ENCODE data around the gene CD300A.
A peak's percentile ranks its signal among the peaks of the same experiment; 100 is the strongest.

The CD300A gene

DNA sequence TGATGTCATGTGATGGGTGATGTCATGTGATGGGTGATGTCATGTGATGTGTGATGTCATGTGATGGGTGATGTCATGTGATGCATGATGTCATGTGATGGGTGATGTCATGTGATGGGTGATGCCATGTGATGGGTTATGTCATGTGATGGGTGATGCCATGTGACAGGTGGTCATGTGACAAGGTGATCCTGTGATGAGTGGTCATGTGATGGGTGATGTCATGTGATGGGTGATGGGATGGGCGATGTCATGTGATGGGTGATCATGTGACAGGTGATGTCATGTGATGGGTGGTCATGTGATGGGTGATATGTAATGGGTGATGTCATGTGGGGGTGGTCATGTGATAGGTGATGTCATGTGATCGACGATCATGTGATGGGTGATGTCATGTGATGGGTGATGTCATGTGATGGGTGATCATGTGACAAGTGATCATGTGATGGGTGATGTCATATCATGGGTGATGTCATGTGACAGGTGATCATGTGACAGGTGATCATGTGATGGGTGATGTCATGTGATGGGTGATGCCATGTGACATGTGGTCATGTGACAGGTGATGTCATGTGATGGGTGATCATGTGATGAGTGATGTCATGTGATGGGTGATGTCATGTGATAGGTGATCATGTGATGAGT lies 47.7 kb downstream of the CD300A start (continued):
- TF ChIP-seq ZSCAN23 (tag by site-specific recombination; IDR thresholded peaks at IDR 0.05) (peak; percentile 100), ZNF48 (tag by site-specific recombination; IDR thresholded peaks at IDR 0.05) (no peak), ZNF658 (tag by site-specific recombination; IDR thresholded peaks at IDR 0.05) (peak; percentile 99), ZNF132 (tag by site-specific recombination; IDR thresholded peaks at IDR 0.05; ENCODE audit: borderline replicate concordance) (no peak), ZNF626 (tag by site-specific recombination; IDR thresholded peaks at IDR 0.05) (no peak), MYNN (tag by site-specific recombination; IDR thresholded peaks at IDR 0.05; ENCODE audit: borderline replicate concordance) (no peak; the same call in 1 of the 2 replicates), ZNF248 (tag by site-specific recombination; IDR thresholded peaks at IDR 0.05) (peak; percentile 87), FEZF1 (tag by site-specific recombination; IDR thresholded peaks at IDR 0.05) (peak; percentile 27), ZNF830 (tag by site-specific recombination; IDR thresholded peaks at IDR 0.05; ENCODE audit: low read depth) (no peak), ZNF114 (tag by site-specific recombination; IDR thresholded peaks at IDR 0.05) (peak; percentile 92; the same call in 1 of the 2 replicates), ZIC2 (tag by site-specific recombination; IDR thresholded peaks at IDR 0.05) (no peak), ZNF112 (tag by site-specific recombination; IDR thresholded peaks at IDR 0.05) (0 out of 2 replicates have a peak, but pooled peaks have one; percentile 6), GFI1B (tag by site-specific recombination; IDR thresholded peaks at IDR 0.05) (peak; percentile 78; the same call in 1 of the 2 replicates), ZNF157 (tag by site-specific recombination; IDR thresholded peaks at IDR 0.05) (peak; percentile 62), ZSCAN16 (tag by site-specific recombination; IDR thresholded peaks at IDR 0.05) (no peak), ZNF426 (tag by site-specific recombination; IDR thresholded peaks at IDR 0.05) (no peak), ZNF121 (tag by site-specific recombination; IDR thresholded peaks at IDR 0.05) (0 out of 2 replicates have a peak, but pooled peaks have one; percentile 8), ZNF416 (tag by site-specific recombination; IDR thresholded peaks at IDR 0.05) (peak; percentile 90), ZNF791 (tag by site-specific recombination; IDR thresholded peaks at IDR 0.05) (0 out of 2 replicates have a peak, but pooled peaks have one; percentile 12), ZNF423 (tag by site-specific recombination; IDR thresholded peaks at IDR 0.05) (no peak), ZNF670 (tag by site-specific recombination; IDR thresholded peaks at IDR 0.05; ENCODE audit: low read depth) (peak; percentile 93), ZBTB48 (tag by site-specific recombination; IDR thresholded peaks at IDR 0.05) (no peak; the same call in 1 of the 2 replicates), ZNF514 (tag by site-specific recombination; IDR thresholded peaks at IDR 0.05) (peak; percentile 96; the same call in 1 of the 2 replicates), ZNF837 (tag by site-specific recombination; IDR thresholded peaks at IDR 0.05) (peak; percentile 62; the same call in 1 of the 2 replicates), ZNF585B (tag by site-specific recombination; IDR thresholded peaks at IDR 0.05) (no peak), ZNF202 (tag by site-specific recombination; IDR thresholded peaks at IDR 0.05; ENCODE audit: borderline replicate concordance) (no peak)
- TF ChIP-seq, protein P1, sequence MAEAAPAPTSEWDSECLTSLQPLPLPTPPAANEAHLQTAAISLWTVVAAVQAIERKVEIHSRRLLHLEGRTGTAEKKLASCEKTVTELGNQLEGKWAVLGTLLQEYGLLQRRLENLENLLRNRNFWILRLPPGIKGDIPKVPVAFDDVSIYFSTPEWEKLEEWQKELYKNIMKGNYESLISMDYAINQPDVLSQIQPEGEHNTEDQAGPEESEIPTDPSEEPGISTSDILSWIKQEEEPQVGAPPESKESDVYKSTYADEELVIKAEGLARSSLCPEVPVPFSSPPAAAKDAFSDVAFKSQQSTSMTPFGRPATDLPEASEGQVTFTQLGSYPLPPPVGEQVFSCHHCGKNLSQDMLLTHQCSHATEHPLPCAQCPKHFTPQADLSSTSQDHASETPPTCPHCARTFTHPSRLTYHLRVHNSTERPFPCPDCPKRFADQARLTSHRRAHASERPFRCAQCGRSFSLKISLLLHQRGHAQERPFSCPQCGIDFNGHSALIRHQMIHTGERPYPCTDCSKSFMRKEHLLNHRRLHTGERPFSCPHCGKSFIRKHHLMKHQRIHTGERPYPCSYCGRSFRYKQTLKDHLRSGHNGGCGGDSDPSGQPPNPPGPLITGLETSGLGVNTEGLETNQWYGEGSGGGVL (tag by site-specific recombination; IDR thresholded peaks at IDR 0.05), result peak; percentile 66
- TF ChIP-seq, protein P2, sequence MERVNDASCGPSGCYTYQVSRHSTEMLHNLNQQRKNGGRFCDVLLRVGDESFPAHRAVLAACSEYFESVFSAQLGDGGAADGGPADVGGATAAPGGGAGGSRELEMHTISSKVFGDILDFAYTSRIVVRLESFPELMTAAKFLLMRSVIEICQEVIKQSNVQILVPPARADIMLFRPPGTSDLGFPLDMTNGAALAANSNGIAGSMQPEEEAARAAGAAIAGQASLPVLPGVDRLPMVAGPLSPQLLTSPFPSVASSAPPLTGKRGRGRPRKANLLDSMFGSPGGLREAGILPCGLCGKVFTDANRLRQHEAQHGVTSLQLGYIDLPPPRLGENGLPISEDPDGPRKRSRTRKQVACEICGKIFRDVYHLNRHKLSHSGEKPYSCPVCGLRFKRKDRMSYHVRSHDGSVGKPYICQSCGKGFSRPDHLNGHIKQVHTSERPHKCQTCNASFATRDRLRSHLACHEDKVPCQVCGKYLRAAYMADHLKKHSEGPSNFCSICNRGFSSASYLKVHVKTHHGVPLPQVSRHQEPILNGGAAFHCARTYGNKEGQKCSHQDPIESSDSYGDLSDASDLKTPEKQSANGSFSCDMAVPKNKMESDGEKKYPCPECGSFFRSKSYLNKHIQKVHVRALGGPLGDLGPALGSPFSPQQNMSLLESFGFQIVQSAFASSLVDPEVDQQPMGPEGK (tag by site-specific recombination; IDR thresholded peaks at IDR 0.05), result peak; percentile 71
- TF ChIP-seq, protein P3, sequence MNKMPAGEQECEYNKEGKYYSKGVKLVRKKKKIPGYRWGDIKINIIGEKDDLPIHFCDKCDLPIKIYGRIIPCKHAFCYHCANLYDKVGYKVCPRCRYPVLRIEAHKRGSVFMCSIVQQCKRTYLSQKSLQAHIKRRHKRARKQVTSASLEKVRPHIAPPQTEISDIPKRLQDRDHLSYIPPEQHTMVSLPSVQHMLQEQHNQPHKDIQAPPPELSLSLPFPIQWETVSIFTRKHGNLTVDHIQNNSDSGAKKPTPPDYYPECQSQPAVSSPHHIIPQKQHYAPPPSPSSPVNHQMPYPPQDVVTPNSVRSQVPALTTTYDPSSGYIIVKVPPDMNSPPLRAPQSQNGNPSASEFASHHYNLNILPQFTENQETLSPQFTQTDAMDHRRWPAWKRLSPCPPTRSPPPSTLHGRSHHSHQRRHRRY (tag by site-specific recombination; IDR thresholded peaks at IDR 0.05), result peak; percentile 35; the same call in 1 of the 2 replicates
- TF ChIP-seq, protein P4, sequence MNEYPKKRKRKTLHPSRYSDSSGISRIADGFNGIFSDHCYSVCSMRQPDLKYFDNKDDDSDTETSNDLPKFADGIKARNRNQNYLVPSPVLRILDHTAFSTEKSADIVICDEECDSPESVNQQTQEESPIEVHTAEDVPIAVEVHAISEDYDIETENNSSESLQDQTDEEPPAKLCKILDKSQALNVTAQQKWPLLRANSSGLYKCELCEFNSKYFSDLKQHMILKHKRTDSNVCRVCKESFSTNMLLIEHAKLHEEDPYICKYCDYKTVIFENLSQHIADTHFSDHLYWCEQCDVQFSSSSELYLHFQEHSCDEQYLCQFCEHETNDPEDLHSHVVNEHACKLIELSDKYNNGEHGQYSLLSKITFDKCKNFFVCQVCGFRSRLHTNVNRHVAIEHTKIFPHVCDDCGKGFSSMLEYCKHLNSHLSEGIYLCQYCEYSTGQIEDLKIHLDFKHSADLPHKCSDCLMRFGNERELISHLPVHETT (tag by site-specific recombination; IDR thresholded peaks at IDR 0.05), result peak; percentile 100
- TF ChIP-seq, protein P5, sequence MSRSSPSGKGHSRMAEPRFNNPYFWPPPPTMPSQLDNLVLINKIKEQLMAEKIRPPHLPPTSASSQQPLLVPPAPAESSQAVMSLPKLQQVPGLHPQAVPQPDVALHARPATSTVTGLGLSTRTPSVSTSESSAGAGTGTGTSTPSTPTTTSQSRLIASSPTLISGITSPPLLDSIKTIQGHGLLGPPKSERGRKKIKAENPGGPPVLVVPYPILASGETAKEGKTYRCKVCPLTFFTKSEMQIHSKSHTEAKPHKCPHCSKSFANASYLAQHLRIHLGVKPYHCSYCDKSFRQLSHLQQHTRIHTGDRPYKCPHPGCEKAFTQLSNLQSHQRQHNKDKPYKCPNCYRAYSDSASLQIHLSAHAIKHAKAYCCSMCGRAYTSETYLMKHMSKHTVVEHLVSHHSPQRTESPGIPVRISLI (tag by site-specific recombination; IDR thresholded peaks at IDR 0.05), result peak; percentile 89
- TF ChIP-seq, protein P6, sequence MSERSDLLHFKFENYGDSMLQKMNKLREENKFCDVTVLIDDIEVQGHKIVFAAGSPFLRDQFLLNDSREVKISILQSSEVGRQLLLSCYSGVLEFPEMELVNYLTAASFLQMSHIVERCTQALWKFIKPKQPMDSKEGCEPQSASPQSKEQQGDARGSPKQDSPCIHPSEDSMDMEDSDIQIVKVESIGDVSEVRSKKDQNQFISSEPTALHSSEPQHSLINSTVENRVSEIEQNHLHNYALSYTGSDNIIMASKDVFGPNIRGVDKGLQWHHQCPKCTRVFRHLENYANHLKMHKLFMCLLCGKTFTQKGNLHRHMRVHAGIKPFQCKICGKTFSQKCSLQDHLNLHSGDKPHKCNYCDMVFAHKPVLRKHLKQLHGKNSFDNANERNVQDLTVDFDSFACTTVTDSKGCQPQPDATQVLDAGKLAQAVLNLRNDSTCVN (tag by site-specific recombination; optimal IDR thresholded peaks at IDR 0.05), result peak; percentile 56
